GM21737 (cell line): ENCODE measurements around the gene PLPP3.

Experiments
- ATAC-seq: cut with Tn5 transposase; IDR thresholded peaks from one replicate; pipeline ENCODE4 v1.9.1; 2021; ENCODE audit warnings: mild to moderate bottlenecking, moderate library complexity; ENCODE audit not compliant: unreplicated experiment

PLPP3 gene

GRCh38 chr1:56501888-56502287 is 77.5 kb downstream of the PLPP3 start:
- ATAC-seq, result no peak

GRCh38 chr1:56501426-56501825 is 77.9 kb downstream of the PLPP3 start:
- ATAC-seq, result no peak

- ATAC-seq, result no peak
Observed at GRCh38 chr1:56496821-56497772, 82.3 kb downstream of the PLPP3 start.

GRCh38 chr1:56496158-56496557 is 83.2 kb downstream of the PLPP3 start:
- no peak for ATAC-seq

- ATAC-seq, result no peak
Observed at GRCh38 chr1:56495538-56495937, 83.8 kb downstream of the PLPP3 start.

GRCh38 chr1:56494306-56494705 is 85.1 kb downstream of the PLPP3 start:
- ATAC-seq, result no peak

GRCh38 chr1:56493826-56494225 is 85.5 kb downstream of the PLPP3 start:
- ATAC-seq, result no peak

GRCh38 chr1:56491441-56491840 is 87.9 kb downstream of the PLPP3 start:
- ATAC-seq, result no peak

- no peak for ATAC-seq
Observed at GRCh38 chr1:56490619-56491018, 88.7 kb downstream of the PLPP3 start.

GRCh38 chr1:56489695-56490094 is 89.7 kb downstream of the PLPP3 start:
- ATAC-seq, result no peak

GRCh38 chr1:56484695-56485094 is 94.7 kb downstream of the PLPP3 start:
- ATAC-seq, result no peak

GRCh38 chr1:56483104-56483503 is 96.3 kb downstream of the PLPP3 start:
- ATAC-seq, result no peak

GRCh38 chr1:56482486-56482885 is 96.9 kb downstream of the PLPP3 start:
- ATAC-seq, result no peak

- ATAC-seq, result no peak
Observed at GRCh38 chr1:56481140-56481694, 98.1 kb downstream of the PLPP3 start.

- no peak for ATAC-seq
Observed at GRCh38 chr1:56478734-56479133, 100.6 kb downstream of the PLPP3 start.

GRCh38 chr1:56477164-56478111 is 101.9 kb downstream of the PLPP3 start:
- ATAC-seq, result no peak

- no peak for ATAC-seq
Observed at GRCh38 chr1:56473582-56474270, 105.6 kb downstream of the PLPP3 start.

GRCh38 chr1:56472860-56473259 is 106.5 kb downstream of the PLPP3 start:
- ATAC-seq, result peak; percentile 66

GRCh38 chr1:56469640-56470371 is 109.6 kb downstream of the PLPP3 start:
- ATAC-seq, result no peak

GRCh38 chr1:56468518-56468917 is 110.8 kb downstream of the PLPP3 start:
- no peak for ATAC-seq
